Activated naive CD4-positive, alpha-beta T cell treated with anti-CD3 and anti-CD28 coated beads, Interleukin-2, amount 50 U/mL, for 24 hours (primary cell): ENCODE results near the gene KIAA1191.
A peak's percentile ranks its signal among the peaks of the same experiment; 100 is the strongest.
"Not testable (repeated sequence)": the region's sequence is repeated elsewhere in the genome, so short reads cannot be mapped to it uniquely, and the experiment has no call there.

ENCODE experiments used
- H3K27ac Mint-ChIP-seq: one replicate; pipeline ENCODE4 v1.8.0; 2021; ENCODE audit warnings: mild to moderate bottlenecking, mixed read lengths
- H3K27me3 Mint-ChIP-seq: one replicate; pipeline ENCODE4 v1.8.0; 2021; ENCODE audit warnings: mixed read lengths
- H3K36me3 Mint-ChIP-seq: one replicate; pipeline ENCODE4 v1.8.0; 2021; ENCODE audit warnings: mixed read lengths
- H3K4me1 Mint-ChIP-seq: one replicate; pipeline ENCODE4 v1.8.0; 2021; ENCODE audit warnings: mixed read lengths
- H3K4me3 Mint-ChIP-seq: one replicate; pipeline ENCODE4 v1.8.0; 2021; ENCODE audit warnings: mild to moderate bottlenecking, mixed read lengths
- H3K9me3 Mint-ChIP-seq: one replicate; pipeline ENCODE4 v1.8.0; 2021; ENCODE audit warnings: mixed read lengths

Gene KIAA1191

GRCh38 chr5:176361437-176362232 lies at the start of gene KIAA1191:
KIAA1191 (minus strand) TSS chr5:176361764; CDS start chr5:176359508, 2,256 bp downstream.
- H3K36me3 Mint-ChIP-seq, result peaks cover 6% of the 10 kb centered on the region
- H3K4me3 Mint-ChIP-seq, result peak within 1 kb of the TSS; percentile 98
- peaks cover 40% of the 10 kb centered on the region for H3K4me1 Mint-ChIP-seq
- peak within 1 kb of the TSS; percentile 98 for H3K27ac Mint-ChIP-seq
- no peaks in the 10 kb centered on the region for H3K27me3 Mint-ChIP-seq
- no peaks in the 10 kb centered on the region for H3K9me3 Mint-ChIP-seq

- peaks cover 7% of the 10 kb centered on the region for H3K36me3 Mint-ChIP-seq
- H3K4me3 Mint-ChIP-seq, result no peak overlapping the region
- H3K27me3 Mint-ChIP-seq, result no peaks in the 10 kb centered on the region
- no peak overlapping the region for H3K27ac Mint-ChIP-seq
- H3K9me3 Mint-ChIP-seq, result no peaks in the 10 kb centered on the region
- peaks cover 41% of the 10 kb centered on the region for H3K4me1 Mint-ChIP-seq
Observed at GRCh38 chr5:176410486-176411180, 49.1 kb upstream of the KIAA1191 start.

GRCh38 chr5:176409765-176410164 lies 48.2 kb upstream of the KIAA1191 start:
- H3K27ac Mint-ChIP-seq, result no peak overlapping the region

GRCh38 chr5:176408590-176408989 lies 47.0 kb upstream of the KIAA1191 start:
- H3K4me3 Mint-ChIP-seq, result no peak overlapping the region
- peaks cover 20% of the 10 kb centered on the region for H3K4me1 Mint-ChIP-seq
- H3K9me3 Mint-ChIP-seq, result no peaks in the 10 kb centered on the region
- no peak overlapping the region for H3K27ac Mint-ChIP-seq
- H3K27me3 Mint-ChIP-seq, result no peaks in the 10 kb centered on the region
- peaks cover 7% of the 10 kb centered on the region for H3K36me3 Mint-ChIP-seq

More at GRCh38 chr5:176409765-176410164, 48.2 kb upstream of the KIAA1191 start:
- H3K4me3 Mint-ChIP-seq, result no peak overlapping the region
- H3K9me3 Mint-ChIP-seq, result no peaks in the 10 kb centered on the region
- H3K27me3 Mint-ChIP-seq, result no peaks in the 10 kb centered on the region
- H3K36me3 Mint-ChIP-seq, result peaks cover 7% of the 10 kb centered on the region
- peaks cover 32% of the 10 kb centered on the region for H3K4me1 Mint-ChIP-seq

GRCh38 chr5:176408252-176408573 lies 46.6 kb upstream of the KIAA1191 start:
- not testable (repeated sequence) for H3K27ac Mint-ChIP-seq, H3K4me3 Mint-ChIP-seq, H3K9me3 Mint-ChIP-seq, H3K36me3 Mint-ChIP-seq, H3K27me3 Mint-ChIP-seq
- H3K4me1 Mint-ChIP-seq, result peaks cover 18% of the 10 kb centered on the region

- Mint-ChIP-seq H3K4me3 (no peak overlapping the region), H3K27me3 (no peaks in the 10 kb centered on the region), H3K4me1 (peaks cover 13% of the 10 kb centered on the region), H3K36me3 (peaks cover 7% of the 10 kb centered on the region), H3K9me3 (no peaks in the 10 kb centered on the region), H3K27ac (no peak overlapping the region)
Observed at GRCh38 chr5:176407456-176408251, 46.1 kb upstream of the KIAA1191 start.

GRCh38 chr5:176406436-176407052 lies 45.0 kb upstream of the KIAA1191 start:
- H3K4me1 Mint-ChIP-seq, result peaks cover 7% of the 10 kb centered on the region
- H3K4me3 Mint-ChIP-seq, result no peak overlapping the region
- peaks cover 7% of the 10 kb centered on the region for H3K36me3 Mint-ChIP-seq
- H3K27ac Mint-ChIP-seq, result no peak overlapping the region
- no peaks in the 10 kb centered on the region for H3K9me3 Mint-ChIP-seq
- H3K27me3 Mint-ChIP-seq, result no peaks in the 10 kb centered on the region

GRCh38 chr5:176405656-176406435 lies 44.3 kb upstream of the KIAA1191 start:
- no peaks in the 10 kb centered on the region for H3K9me3 Mint-ChIP-seq
- peaks cover 7% of the 10 kb centered on the region for H3K36me3 Mint-ChIP-seq
- no peaks in the 10 kb centered on the region for H3K27me3 Mint-ChIP-seq
- no peak overlapping the region for H3K27ac Mint-ChIP-seq
- H3K4me3 Mint-ChIP-seq, result no peak overlapping the region
- H3K4me1 Mint-ChIP-seq, result no peaks in the 10 kb centered on the region

- Mint-ChIP-seq H3K9me3 (no peaks in the 10 kb centered on the region), H3K27me3 (no peaks in the 10 kb centered on the region), H3K4me1 (no peaks in the 10 kb centered on the region), H3K36me3 (peaks cover 3% of the 10 kb centered on the region), H3K4me3 (no peak overlapping the region), H3K27ac (no peak overlapping the region)
Observed at GRCh38 chr5:176401281-176402205, 40.0 kb upstream of the KIAA1191 start.

GRCh38 chr5:176400382-176401156 lies 39.0 kb upstream of the KIAA1191 start:
- H3K4me3 Mint-ChIP-seq, result no peak overlapping the region
- peaks cover 3% of the 10 kb centered on the region for H3K36me3 Mint-ChIP-seq
- H3K4me1 Mint-ChIP-seq, result no peaks in the 10 kb centered on the region
- no peak overlapping the region for H3K27ac Mint-ChIP-seq
- H3K27me3 Mint-ChIP-seq, result no peaks in the 10 kb centered on the region
- no peaks in the 10 kb centered on the region for H3K9me3 Mint-ChIP-seq

- no peaks in the 10 kb centered on the region for H3K4me1 Mint-ChIP-seq
- no peak overlapping the region for H3K4me3 Mint-ChIP-seq
- H3K27me3 Mint-ChIP-seq, result no peaks in the 10 kb centered on the region
- peak overlapping the region; percentile 23 for H3K27ac Mint-ChIP-seq
- H3K36me3 Mint-ChIP-seq, result peaks cover 3% of the 10 kb centered on the region
- H3K9me3 Mint-ChIP-seq, result no peaks in the 10 kb centered on the region
Observed at GRCh38 chr5:176397736-176398420, 36.3 kb upstream of the KIAA1191 start.

- H3K27ac Mint-ChIP-seq, result no peak overlapping the region
- H3K27me3 Mint-ChIP-seq, result no peaks in the 10 kb centered on the region
- H3K9me3 Mint-ChIP-seq, result no peaks in the 10 kb centered on the region
- peaks cover 3% of the 10 kb centered on the region for H3K36me3 Mint-ChIP-seq
- H3K4me3 Mint-ChIP-seq, result no peak overlapping the region
- H3K4me1 Mint-ChIP-seq, result no peaks in the 10 kb centered on the region
Observed at GRCh38 chr5:176396330-176396729, 34.8 kb upstream of the KIAA1191 start.
